Osteocyte (in vitro differentiated cells): ENCODE data around the gene CLGN. TPM values are rescaled to one million over a fixed set of nuclear protein-coding genes. Genes with fewer than 3 reads are reported as not detected.

Experiments used
- DNase-seq: peaks from one replicate; pipeline ENCODE4 v3.0.0; 2021; ENCODE audit warnings: mixed read lengths; ENCODE audit not compliant: unreplicated experiment; ENCODE audit errors: extremely low spot score
- H3K27ac Mint-ChIP-seq: one replicate; pipeline ENCODE4 v1.8.0; 2021; ENCODE audit warnings: mild to moderate bottlenecking, mixed read lengths; ENCODE audit not compliant: unreplicated experiment
- H3K27me3 Mint-ChIP-seq: one replicate; pipeline ENCODE4 v1.8.0; 2021; ENCODE audit warnings: mixed read lengths; ENCODE audit not compliant: unreplicated experiment
- H3K36me3 Mint-ChIP-seq: one replicate; pipeline ENCODE4 v1.8.0; 2021; ENCODE audit warnings: mixed read lengths; ENCODE audit not compliant: unreplicated experiment
- H3K4me1 Mint-ChIP-seq: one replicate; pipeline ENCODE4 v1.8.0; 2021; ENCODE audit warnings: mixed read lengths; ENCODE audit not compliant: unreplicated experiment
- H3K4me3 Mint-ChIP-seq: one replicate; pipeline ENCODE4 v1.8.0; 2021; ENCODE audit warnings: mild to moderate bottlenecking, moderate library complexity, mixed read lengths; ENCODE audit not compliant: unreplicated experiment
- H3K9me3 Mint-ChIP-seq: one replicate; pipeline ENCODE4 v1.8.0; 2021; ENCODE audit warnings: mixed read lengths; ENCODE audit not compliant: unreplicated experiment
- total RNA-seq: library from RNA; stranded (reverse); gene quantifications from 2 replicates; pipeline ENCODE4 v1.2.1, GENCODE V29; 2021
- TF ChIP-seq, protein P1 (sequence below): fragments of 200-600 bp; sonication (generic); IDR thresholded peaks from 2 replicates; pipeline ENCODE4 v1.5.0; 2021; ENCODE audit warnings: antibody characterized with exemption, mild to moderate bottlenecking, moderate library complexity

CLGN gene
- total RNA-seq, 1 donor from 2014 or later: not detected

DNA sequence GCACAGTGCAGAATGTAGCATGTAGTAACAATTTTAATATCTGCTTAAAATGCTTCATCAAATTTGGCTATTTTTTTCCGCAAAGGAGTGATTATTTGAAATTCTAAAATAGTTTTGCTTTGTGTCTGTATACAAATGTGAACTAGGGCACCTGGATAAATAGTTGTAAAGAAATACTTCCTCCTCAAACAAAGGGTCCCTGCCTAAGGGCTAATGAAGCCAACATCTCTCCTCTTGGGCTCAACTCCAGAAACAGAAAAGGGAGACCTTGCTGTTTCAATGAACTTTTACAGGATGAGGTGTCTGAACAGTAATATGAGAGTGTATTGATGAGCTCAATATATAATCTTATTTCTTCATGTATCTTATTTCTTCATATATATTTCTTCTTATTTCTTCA is 84.8 kb downstream of the CLGN start:
- H3K27me3 Mint-ChIP-seq: peaks cover 24% of the 10 kb centered on the region
- no peak for DNase-seq
- H3K4me3 Mint-ChIP-seq: no peak overlapping the region
- peaks cover 3% of the 10 kb centered on the region for H3K4me1 Mint-ChIP-seq
- H3K36me3 Mint-ChIP-seq: no peaks in the 10 kb centered on the region
- no peaks in the 10 kb centered on the region for H3K9me3 Mint-ChIP-seq
- H3K27ac Mint-ChIP-seq: no peak overlapping the region
- TF ChIP-seq, protein P1, sequence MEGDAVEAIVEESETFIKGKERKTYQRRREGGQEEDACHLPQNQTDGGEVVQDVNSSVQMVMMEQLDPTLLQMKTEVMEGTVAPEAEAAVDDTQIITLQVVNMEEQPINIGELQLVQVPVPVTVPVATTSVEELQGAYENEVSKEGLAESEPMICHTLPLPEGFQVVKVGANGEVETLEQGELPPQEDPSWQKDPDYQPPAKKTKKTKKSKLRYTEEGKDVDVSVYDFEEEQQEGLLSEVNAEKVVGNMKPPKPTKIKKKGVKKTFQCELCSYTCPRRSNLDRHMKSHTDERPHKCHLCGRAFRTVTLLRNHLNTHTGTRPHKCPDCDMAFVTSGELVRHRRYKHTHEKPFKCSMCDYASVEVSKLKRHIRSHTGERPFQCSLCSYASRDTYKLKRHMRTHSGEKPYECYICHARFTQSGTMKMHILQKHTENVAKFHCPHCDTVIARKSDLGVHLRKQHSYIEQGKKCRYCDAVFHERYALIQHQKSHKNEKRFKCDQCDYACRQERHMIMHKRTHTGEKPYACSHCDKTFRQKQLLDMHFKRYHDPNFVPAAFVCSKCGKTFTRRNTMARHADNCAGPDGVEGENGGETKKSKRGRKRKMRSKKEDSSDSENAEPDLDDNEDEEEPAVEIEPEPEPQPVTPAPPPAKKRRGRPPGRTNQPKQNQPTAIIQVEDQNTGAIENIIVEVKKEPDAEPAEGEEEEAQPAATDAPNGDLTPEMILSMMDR: no peak

Other genes starting within 250 kb of the CLGN start
- gene SCOC, start 54.0 kb downstream of the CLGN start, total RNA-seq: 43.6 and 43.9 TPM in 2 replicates
- not detected in 2 replicates for gene MGAT4D, start 70.6 kb upstream of the CLGN start, total RNA-seq
- gene ELMOD2, start 96.5 kb upstream of the CLGN start, total RNA-seq: 31.4 and 32.8 TPM in 2 replicates
- gene UCP1, start 141.3 kb upstream of the CLGN start, total RNA-seq: not detected in 2 replicates